Right lobe of liver (tissue), 4 donors: ENCODE results near the gene CAMK1G.

Source experiments
- POLR2A ChIP-seq: fragments of 450-650 bp; IDR thresholded peaks from one replicate; pipeline ENCODE4 v1.6.1; 2017; ENCODE audit warnings: antibody characterized with exemption, mild to moderate bottlenecking
- TF ChIP-seq, protein P1 (sequence below), 4 donors: fragments of 200-600 bp in 3 of 4; fragments of 450-650 bp in 1 of 4; IDR thresholded peaks; one replicate each; pipeline versions ENCODE4 v1.5.1 to v1.8.0; 2016 to 2022; ENCODE audit warnings: antibody characterized with exemption in 4 of 4, mild to moderate bottlenecking in 2 of 4
- donor health status: DM: no; HTN: no; CAD: no.
- donor health status: DM: no; HTN: no; CAD: no.
- donor health status: DM: no; HTN: yes; CAD: no.

DNA sequence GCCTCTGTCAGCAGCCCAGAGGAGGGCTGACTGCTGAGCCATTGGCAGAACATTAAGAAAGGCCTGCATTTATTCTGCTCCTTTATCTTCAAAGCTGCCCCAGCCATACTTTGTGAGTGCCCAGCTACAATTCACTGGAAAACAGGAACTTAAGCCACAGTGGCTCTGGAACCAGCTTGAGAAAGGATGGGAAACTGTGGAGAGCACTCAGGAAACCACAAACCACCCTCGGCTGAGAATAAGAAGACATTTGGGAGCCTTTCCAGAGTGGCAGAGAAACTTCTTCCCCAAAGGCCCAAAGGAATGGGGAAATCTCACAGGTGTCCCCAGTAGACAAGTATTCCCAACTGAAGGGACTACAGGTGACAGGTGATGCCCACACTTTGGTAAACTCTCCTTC lies 66.9 kb downstream of the CAMK1G start:
- TF ChIP-seq, protein P1, sequence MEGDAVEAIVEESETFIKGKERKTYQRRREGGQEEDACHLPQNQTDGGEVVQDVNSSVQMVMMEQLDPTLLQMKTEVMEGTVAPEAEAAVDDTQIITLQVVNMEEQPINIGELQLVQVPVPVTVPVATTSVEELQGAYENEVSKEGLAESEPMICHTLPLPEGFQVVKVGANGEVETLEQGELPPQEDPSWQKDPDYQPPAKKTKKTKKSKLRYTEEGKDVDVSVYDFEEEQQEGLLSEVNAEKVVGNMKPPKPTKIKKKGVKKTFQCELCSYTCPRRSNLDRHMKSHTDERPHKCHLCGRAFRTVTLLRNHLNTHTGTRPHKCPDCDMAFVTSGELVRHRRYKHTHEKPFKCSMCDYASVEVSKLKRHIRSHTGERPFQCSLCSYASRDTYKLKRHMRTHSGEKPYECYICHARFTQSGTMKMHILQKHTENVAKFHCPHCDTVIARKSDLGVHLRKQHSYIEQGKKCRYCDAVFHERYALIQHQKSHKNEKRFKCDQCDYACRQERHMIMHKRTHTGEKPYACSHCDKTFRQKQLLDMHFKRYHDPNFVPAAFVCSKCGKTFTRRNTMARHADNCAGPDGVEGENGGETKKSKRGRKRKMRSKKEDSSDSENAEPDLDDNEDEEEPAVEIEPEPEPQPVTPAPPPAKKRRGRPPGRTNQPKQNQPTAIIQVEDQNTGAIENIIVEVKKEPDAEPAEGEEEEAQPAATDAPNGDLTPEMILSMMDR (IDR thresholded peaks at IDR 0.05) = no peak
- no peak for TF ChIP-seq POLR2A
